Midbrain (tissue), 1 donor: ENCODE results near the gene DMD.
A peak's percentile ranks its signal among the peaks of the same experiment; 100 is the strongest.

Source experiments
- DNase-seq: peaks from one replicate; lab custom pipeline; 2025; lab: John Stamatoyannopoulos, UW

DMD gene

GRCh38 chrX:33041141-33041540 is 170.2 kb downstream of the DMD start:
- no peak for DNase-seq

- no peak for DNase-seq
Observed at GRCh38 chrX:33032700-33033099, 178.6 kb downstream of the DMD start.

GRCh38 chrX:33014949-33015348 is 196.4 kb downstream of the DMD start:
- no peak for DNase-seq

DNA sequence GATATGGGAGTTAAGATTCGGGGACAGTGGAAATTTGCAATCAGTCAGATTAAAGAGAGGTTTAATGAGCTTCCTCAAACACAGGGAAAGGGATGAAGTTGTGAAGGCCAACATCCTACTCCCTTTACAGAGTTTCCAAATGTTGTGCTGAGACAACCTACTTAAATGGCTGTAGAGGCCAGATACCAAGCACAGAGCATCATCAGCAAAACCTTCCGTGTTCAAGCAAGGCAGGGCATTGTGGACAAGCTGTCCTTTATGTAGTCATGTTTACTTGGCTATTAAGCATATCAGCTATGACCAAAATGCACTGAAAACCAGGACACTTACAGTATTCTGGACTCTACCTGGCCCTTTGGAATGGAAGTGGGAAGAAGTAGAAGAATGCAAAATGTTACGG is 197.3 kb downstream of the DMD start:
- no peak for DNase-seq

DNA sequence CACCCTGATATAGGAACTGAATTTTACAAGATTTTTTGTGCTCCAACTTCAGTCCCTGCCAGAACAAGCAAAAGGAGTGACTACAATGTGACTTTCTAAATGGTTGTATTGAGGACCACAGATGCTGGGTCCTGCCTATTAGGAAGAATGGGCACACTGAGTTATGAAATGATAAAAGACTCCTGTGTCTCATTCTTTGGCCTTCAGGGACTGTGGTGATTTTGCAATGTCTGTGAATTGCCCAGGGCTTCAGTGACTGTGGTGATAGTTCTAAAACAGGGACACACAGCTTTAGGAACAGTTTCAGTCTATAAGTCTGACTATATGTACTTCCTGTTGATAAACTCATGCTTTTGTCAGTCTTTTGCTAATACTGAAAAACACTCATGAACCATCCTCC is 210.2 kb downstream of the DMD start:
- DNase-seq: no peak

DNA sequence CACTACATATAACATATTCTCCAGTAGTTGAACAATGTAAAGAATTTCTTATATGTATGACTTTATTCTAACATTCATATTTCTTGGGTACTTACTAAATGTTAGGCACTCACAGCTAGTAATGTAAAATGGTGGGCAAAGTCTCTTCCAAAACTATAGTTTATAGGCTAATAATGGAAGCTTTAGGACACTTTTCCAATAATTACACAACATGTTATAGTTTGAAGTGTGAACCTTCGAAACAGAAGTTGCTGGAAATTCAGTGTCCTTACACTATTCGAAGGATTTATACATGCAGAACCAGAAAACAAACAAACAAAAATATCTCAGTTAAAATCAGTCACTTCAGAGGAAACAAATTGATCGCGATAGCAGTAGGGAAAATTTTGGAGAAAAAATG is 212.6 kb downstream of the DMD start:
- no peak for DNase-seq

- DNase-seq: no peak
Observed at GRCh38 chrX:32995427-32995826, 215.9 kb downstream of the DMD start.

- DNase-seq: no peak
Observed at GRCh38 chrX:32987142-32987541, 224.2 kb downstream of the DMD start.

DNA sequence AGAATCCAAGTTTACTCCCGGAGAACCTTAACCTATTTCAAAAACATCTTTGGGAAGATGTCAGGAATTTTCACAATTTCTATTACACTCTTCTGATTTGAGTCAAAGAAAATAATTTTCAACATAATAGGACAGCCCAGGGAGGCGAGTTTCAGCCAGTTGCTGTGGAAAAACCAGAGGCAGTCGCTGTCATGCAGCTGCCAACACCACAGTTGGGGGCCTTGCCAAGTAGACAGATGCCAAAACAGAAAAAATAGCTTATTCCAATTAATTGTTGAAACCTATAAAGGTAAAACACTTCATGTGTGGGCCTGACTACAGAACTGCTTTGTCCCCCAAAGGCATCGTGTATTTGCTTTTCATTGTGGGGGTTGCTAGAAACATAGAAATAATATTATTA is 225.8 kb downstream of the DMD start:
- peak; percentile 13 for DNase-seq

DNA sequence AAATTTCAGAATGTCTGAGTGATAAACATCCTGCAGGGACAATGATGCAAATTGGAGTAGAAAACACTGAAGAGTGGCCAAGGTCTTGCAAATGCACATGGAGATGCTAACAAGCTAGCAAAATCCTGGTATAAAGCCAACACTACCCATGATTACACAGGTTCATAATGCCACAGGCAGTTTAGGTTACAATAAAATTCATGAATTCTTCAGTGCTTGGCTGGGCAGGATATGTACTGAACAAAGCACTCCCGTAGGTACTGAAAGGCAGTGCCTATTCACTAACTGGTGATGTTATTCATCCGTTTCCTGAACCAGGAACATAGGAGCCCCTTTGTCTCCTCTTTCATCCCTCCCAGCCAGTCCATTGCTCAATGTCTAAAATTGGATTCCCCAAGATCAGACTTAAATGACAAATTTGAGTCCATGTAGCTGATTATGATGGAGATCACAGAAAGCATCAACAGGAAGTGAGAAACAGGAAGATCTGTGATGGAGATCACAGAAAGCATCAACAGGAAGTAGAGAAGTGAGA is 244.5 kb downstream of the DMD start:
- DNase-seq: no peak

DNA sequence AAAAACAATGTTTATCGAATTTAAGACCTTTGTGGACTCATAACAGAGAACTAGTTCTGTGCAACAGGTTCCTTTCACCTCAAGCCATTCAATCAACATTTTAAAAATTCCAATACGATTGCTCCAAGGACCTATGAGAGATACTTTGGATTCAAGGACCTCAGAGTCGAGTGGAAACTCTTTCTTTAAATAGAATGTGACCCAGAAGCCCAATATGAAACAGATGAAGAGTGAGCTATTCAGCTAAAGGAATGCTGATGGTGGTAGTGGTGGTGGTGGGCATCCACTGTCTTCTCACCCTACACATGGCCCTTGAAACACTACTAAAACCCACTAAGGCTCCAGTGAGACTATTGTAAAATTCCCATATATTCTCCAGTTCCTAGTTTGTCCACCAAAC is 257.2 kb downstream of the DMD start:
- no peak for DNase-seq

DNA sequence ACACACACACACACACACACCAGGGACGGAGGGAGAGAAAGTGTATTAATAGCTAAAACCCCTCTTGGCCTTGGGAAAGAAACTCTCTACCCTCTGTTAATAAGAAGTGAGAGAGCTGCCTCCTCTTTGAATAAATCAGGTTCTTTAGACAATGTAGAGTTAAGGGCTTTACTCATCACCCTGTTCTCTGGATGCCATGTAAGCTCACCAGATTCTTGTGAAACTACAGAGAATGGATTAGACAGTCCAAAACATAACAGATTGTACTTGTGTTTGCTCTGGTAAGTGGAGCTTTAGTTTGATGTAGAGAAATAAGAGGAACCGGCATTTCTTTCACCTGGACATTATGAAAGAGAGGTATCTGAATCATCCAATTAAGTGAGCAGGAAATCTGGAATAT is 263.2 kb downstream of the DMD start:
- no peak for DNase-seq

DNA sequence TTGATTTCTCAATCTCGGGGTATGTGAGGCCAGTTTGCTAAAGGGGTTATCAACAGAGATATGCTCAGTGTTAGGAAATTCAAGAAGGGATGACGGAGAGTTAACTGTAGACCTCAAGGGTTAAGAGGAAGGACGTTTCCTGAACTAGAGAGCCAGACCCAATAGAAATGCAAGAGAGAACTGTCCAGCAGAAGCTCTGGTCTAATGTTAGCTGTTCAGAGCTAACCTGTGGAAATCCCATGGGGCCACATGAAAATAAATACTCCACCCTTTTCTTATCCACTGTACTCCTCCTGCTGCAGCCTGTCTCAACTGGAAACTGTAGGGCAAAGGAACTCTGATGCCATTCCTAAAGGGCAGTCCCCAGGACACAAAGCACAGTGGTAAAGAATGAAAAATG is 274.3 kb downstream of the DMD start:
- DNase-seq: no peak

- DNase-seq: no peak
Observed at GRCh38 chrX:32933548-32933947, 277.8 kb downstream of the DMD start.

DNA sequence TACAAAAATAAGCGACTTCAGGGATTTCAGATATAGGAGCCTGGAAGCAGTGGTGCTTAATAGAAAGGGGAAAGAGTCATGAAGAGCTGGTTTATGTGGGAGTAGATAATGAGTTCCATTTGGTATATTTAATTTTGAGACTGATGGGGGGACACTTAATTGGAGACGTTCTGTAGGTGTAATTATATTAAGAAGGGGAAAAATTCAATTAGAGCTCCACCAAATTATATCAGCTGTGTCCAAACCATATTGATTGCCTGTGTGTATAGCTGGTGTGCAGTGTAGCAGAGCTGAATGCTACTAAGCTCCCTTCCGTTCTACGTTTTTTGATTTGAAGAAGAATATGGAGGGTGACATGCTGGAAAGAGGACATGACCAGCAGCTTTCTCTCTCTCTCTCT is 282.3 kb downstream of the DMD start:
- no peak for DNase-seq

- no peak for DNase-seq
Observed at GRCh38 chrX:32896088-32896487, 315.3 kb downstream of the DMD start.

GRCh38 chrX:32894679-32895078 is 316.7 kb downstream of the DMD start:
- DNase-seq: no peak

- no peak for DNase-seq
Observed at GRCh38 chrX:32893751-32894150, 317.6 kb downstream of the DMD start.

- DNase-seq: no peak
Observed at GRCh38 chrX:32877592-32877991, 333.8 kb downstream of the DMD start.

GRCh38 chrX:32874839-32875238 is 336.5 kb downstream of the DMD start:
- no peak for DNase-seq

- no peak for DNase-seq
Observed at GRCh38 chrX:32873786-32874185, 337.6 kb downstream of the DMD start.

DNA sequence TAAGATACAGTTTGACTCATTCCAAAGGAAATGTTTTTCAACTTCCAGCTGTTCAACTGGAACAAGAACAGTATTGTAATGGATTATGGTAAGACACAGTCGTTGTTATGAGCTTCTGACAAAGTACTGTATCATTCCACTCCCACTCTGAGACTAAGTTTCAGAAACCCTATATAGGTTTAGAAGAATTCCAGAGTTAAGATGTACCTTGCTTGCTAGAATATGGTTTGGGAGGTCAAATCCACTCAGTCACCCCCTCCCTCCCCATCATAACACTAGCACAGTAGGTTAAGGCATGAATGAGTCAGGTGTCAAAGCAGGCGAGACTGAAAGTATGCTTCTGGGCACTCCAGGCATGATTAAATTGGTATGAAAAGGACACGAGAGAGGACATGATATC is 339.7 kb downstream of the DMD start:
- DNase-seq: no peak

DNA sequence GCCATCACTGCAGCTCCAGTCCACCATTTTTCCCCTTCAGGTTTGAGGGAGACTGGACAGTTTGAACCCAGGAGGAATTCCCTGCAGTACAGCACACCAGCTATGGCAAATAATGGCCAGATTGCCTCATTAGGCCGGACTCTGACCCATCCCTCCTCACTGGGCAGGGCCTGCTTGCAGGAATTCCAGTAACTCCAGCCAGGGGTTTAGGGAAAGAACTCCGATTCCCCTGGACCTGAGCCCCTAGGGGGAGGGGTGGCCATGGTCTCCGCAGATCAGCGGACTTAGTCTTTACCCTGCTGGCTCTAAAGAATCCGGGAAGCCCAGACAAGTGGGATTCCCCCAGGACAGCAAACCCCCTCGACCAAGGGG is 342.8 kb downstream of the DMD start:
- no peak for DNase-seq

- DNase-seq: no peak
Observed at GRCh38 chrX:32867781-32868523, 343.4 kb downstream of the DMD start.
